Measurements from ENCODE around the gene MKNK2. TPM values are rescaled to one million over a fixed set of nuclear protein-coding genes. Genes with fewer than 3 reads are reported as not detected.

Gene MKNK2
- polyA plus RNA-seq, 3 donors: 16.9 to 333 (median 21.8) TPM

- H3K9me3 Mint-ChIP-seq: no peaks in the 10 kb centered on the region
- Histone ChIP-seq H3K27ac (ENCODE audit: low read depth in 1 of 2, low read length in 2 of 2) (no peak overlapping the region), H3K27me3 (ENCODE audit: control insufficient read depth in 2 of 2, insufficient read depth in 2 of 2, low read length in 2 of 2) (no peaks in the 10 kb centered on the region), H3K36me3 (replicated peaks in 1 of 2; ENCODE audit: control insufficient read depth in 1 of 2, insufficient read depth in 2 of 2, low read length in 2 of 2) (no peaks in the 10 kb centered on the region), H2AFZ (ENCODE audit: insufficient read depth, low read depth, low read length, poor library complexity, severe bottlenecking) (no peak overlapping the region), H3K9me3 (replicated peaks in 1 of 2; ENCODE audit: control insufficient read depth in 1 of 2, insufficient read depth in 1 of 2, low read length in 2 of 2) (no peaks in the 10 kb centered on the region), H4K20me1 (ENCODE audit: insufficient read depth, low read length) (peaks cover 10% of the 10 kb centered on the region), H3K4me2 (replicated peaks; ENCODE audit: extremely low read depth, low read length, poor library complexity, severe bottlenecking) (no peak overlapping the region), H3K79me2 (ENCODE audit: insufficient read depth, low read length) (peaks cover 12% of the 10 kb centered on the region), H3K4me3 (replicated peaks in 1 of 3; ENCODE audit: low read depth in 2 of 3, low read length in 3 of 3) (no peak overlapping the region), H3K4me1 (ENCODE audit: control insufficient read depth in 1 of 2, insufficient read depth in 2 of 2, low read length in 2 of 2) (peaks cover 32 to 41% of the 10 kb centered on the region in 2 donors), H3K9ac (ENCODE audit: insufficient read depth, low read length, poor library complexity, severe bottlenecking) (no peak overlapping the region)
- TF ChIP-seq, protein P1, sequence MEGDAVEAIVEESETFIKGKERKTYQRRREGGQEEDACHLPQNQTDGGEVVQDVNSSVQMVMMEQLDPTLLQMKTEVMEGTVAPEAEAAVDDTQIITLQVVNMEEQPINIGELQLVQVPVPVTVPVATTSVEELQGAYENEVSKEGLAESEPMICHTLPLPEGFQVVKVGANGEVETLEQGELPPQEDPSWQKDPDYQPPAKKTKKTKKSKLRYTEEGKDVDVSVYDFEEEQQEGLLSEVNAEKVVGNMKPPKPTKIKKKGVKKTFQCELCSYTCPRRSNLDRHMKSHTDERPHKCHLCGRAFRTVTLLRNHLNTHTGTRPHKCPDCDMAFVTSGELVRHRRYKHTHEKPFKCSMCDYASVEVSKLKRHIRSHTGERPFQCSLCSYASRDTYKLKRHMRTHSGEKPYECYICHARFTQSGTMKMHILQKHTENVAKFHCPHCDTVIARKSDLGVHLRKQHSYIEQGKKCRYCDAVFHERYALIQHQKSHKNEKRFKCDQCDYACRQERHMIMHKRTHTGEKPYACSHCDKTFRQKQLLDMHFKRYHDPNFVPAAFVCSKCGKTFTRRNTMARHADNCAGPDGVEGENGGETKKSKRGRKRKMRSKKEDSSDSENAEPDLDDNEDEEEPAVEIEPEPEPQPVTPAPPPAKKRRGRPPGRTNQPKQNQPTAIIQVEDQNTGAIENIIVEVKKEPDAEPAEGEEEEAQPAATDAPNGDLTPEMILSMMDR (IDR thresholded peaks at IDR 0.05): no peak
- H3K36me3 Mint-ChIP-seq: peaks cover 0 to under 1% of the 10 kb centered on the region in 2 donors
- no peak for DNase-seq
- H3K27ac Mint-ChIP-seq: peak overlapping the region in 2 of 7 donors; percentile 41 to 46
- H3K27me3 Mint-ChIP-seq (ENCODE audit: low read depth in 3 of 3): peaks cover 0 to 3% (median 2%) of the 10 kb centered on the region in 3 donors
- H3K4me3 Mint-ChIP-seq: no peak overlapping the region
- intact Hi-C loops (cut with micrococcal nuclease): no loop called here
- WGBS (ENCODE audit: insufficient coverage): 90% methylated on average over 8 of the region's 8 CpGs
- H3K4me1 Mint-ChIP-seq: peaks cover 21% of the 10 kb centered on the region
Measured at GRCh38 chr19:2054763-2055162, 3.7 kb upstream of the MKNK2 start.

DNA sequence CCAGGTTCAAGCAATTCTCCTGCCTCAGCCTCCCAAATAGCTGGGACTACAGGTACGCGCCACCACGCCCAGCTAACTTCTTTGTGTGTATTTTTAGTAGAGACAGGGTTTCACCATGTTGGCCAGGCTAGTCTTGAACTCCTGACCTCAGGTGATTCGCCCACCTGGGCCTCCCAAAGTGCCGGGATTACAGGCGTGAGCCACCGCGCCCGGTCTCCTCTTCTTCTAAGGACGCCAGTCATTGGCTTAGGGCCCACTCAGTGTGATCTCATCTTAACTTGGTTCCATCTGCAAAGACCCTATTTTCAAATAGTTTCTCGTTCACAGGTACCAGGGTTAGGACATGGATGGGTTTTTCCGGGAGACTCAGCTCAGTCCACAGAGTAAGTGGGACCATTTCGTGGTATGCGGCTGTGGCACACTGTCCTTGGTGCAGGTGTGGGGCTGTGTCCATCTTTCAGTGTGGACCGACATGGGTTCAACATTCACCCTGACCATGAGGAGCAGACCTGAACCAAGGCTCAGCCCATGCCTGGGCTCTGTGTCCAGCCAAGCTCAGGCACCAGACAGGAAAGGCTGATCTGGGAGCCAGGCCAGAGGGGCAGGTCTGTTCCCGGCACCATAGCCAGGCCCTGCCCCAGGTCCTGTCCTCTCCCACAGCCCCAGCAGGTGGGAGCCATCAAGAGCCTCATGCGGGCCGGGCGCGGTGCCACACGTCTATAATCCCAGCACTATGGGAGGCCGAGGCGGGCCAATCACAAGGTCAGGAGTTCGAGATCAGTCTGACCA is 2.8 kb upstream of the MKNK2 start:
- Histone ChIP-seq H3K4me2 (replicated peaks; ENCODE audit: extremely low read depth, low read length, poor library complexity, severe bottlenecking) (no peak overlapping the region), H3K79me2 (ENCODE audit: insufficient read depth, low read length) (peaks cover 22% of the 10 kb centered on the region), H3K9ac (ENCODE audit: insufficient read depth, low read length, poor library complexity, severe bottlenecking) (no peak overlapping the region), H4K20me1 (ENCODE audit: insufficient read depth, low read length) (peaks cover 20% of the 10 kb centered on the region), H3K36me3 (replicated peaks in 1 of 2; ENCODE audit: control insufficient read depth in 1 of 2, insufficient read depth in 2 of 2, low read length in 2 of 2) (peaks cover 0 to 4% of the 10 kb centered on the region in 2 donors), H3K27me3 (ENCODE audit: control insufficient read depth in 2 of 2, insufficient read depth in 2 of 2, low read length in 2 of 2) (no peaks in the 10 kb centered on the region), H2AFZ (ENCODE audit: insufficient read depth, low read depth, low read length, poor library complexity, severe bottlenecking) (no peak overlapping the region), H3K4me1 (ENCODE audit: control insufficient read depth in 1 of 2, insufficient read depth in 2 of 2, low read length in 2 of 2) (peaks cover 37 to 45% of the 10 kb centered on the region in 2 donors), H3K9me3 (replicated peaks in 1 of 2; ENCODE audit: control insufficient read depth in 1 of 2, insufficient read depth in 1 of 2, low read length in 2 of 2) (no peaks in the 10 kb centered on the region), H3K4me3 (replicated peaks in 1 of 3; ENCODE audit: low read depth in 2 of 3, low read length in 3 of 3) (no peak overlapping the region), H3K27ac (ENCODE audit: low read depth in 1 of 2, low read length in 2 of 2) (no peak overlapping the region)
- 93% methylated on average over 12 of the region's 24 CpGs for WGBS (ENCODE audit: insufficient coverage)
- peaks cover 30% of the 10 kb centered on the region for H3K4me1 Mint-ChIP-seq
- intact Hi-C loops (cut with micrococcal nuclease): no loop called here
- peaks cover 0 to 3% (median 2%) of the 10 kb centered on the region in 3 donors for H3K27me3 Mint-ChIP-seq (ENCODE audit: low read depth in 3 of 3)
- no peak overlapping the region for H3K4me3 Mint-ChIP-seq
- H3K9me3 Mint-ChIP-seq: no peaks in the 10 kb centered on the region
- TF ChIP-seq, protein P1 (IDR thresholded peaks at IDR 0.05): no peak
- no peak overlapping the region for H3K27ac Mint-ChIP-seq
- no peak for DNase-seq
- H3K36me3 Mint-ChIP-seq: peaks cover 0 to 1% of the 10 kb centered on the region in 2 donors

All from CD14-positive monocyte (primary cell).